H9 (cell line): ENCODE results near the gene PLCZ1. TPM values are rescaled to one million over a fixed set of nuclear protein-coding genes. Genes with fewer than 3 reads are reported as not detected.

Experiments used
- DNase-seq: peaks from one replicate; pipeline ENCODE4 v3.0.0-alpha.2; 2017
- H2AFZ ChIP-seq: one replicate; pipeline ENCODE4 v1.6.1; 2013; ENCODE audit warnings: mild to moderate bottlenecking, low read length, control low read depth, moderate library complexity
- H2AK5ac ChIP-seq: 2 replicates; pipeline ENCODE4 v1.6.1; 2013; ENCODE audit warnings: low read length, control low read depth, mixed read lengths; ENCODE audit not compliant: insufficient read length
- H2BK120ac ChIP-seq: one replicate; pipeline ENCODE4 v1.6.1; 2013; ENCODE audit warnings: low read depth, mild to moderate bottlenecking, low read length, control low read depth, inconsistent platforms; ENCODE audit not compliant: poor library complexity, severe bottlenecking
- H2BK12ac ChIP-seq: 2 replicates; pipeline ENCODE4 v1.6.1; 2013; ENCODE audit warnings: low read length, control low read depth, mixed read lengths, low read depth; ENCODE audit not compliant: insufficient read length
- H2BK15ac ChIP-seq: 2 replicates; pipeline ENCODE4 v1.6.1; 2013; ENCODE audit warnings: low read depth, low read length, control low read depth
- H2BK20ac ChIP-seq: one replicate; pipeline ENCODE4 v1.6.1; 2013; ENCODE audit warnings: low read depth, mild to moderate bottlenecking, low read length, control low read depth, inconsistent platforms; ENCODE audit not compliant: poor library complexity, severe bottlenecking
- H2BK5ac ChIP-seq: 2 replicates; pipeline ENCODE4 v1.6.1; 2013; ENCODE audit warnings: low read length, control low read depth, mixed read lengths; ENCODE audit not compliant: insufficient read length
- H3K14ac ChIP-seq: 2 replicates; pipeline ENCODE4 v1.6.1; 2013; ENCODE audit warnings: low read length, control low read depth; ENCODE audit not compliant: insufficient read depth
- H3K18ac ChIP-seq: 2 replicates; pipeline ENCODE4 v1.6.1; 2013; ENCODE audit warnings: low read depth, mild to moderate bottlenecking, mixed read lengths, low read length, control low read depth; ENCODE audit not compliant: insufficient read length
- H3K23ac ChIP-seq: 2 replicates; pipeline ENCODE4 v1.6.1; 2013; ENCODE audit warnings: low read length, control low read depth, mixed read lengths, low read depth; ENCODE audit not compliant: insufficient read length
- H3K23me2 ChIP-seq: 2 replicates; pipeline ENCODE4 v1.6.1; 2013; ENCODE audit warnings: low read depth, mild to moderate bottlenecking, mixed read lengths, low read length, control low read depth; ENCODE audit not compliant: insufficient read length, poor library complexity, severe bottlenecking
- H3K27ac ChIP-seq: 2 replicates; pipeline ENCODE4 v1.5.1; 2013; ENCODE audit warnings: low read length, control low read depth, mixed read lengths, low read depth; ENCODE audit not compliant: insufficient read length
- H3K27me3 ChIP-seq: 2 replicates; pipeline ENCODE4 v1.6.1; 2013; ENCODE audit warnings: low read length, control low read depth, inconsistent platforms; ENCODE audit not compliant: insufficient read depth
- H3K4ac ChIP-seq: 2 replicates; pipeline ENCODE4 v1.6.1; 2013; ENCODE audit warnings: low read depth, mild to moderate bottlenecking, control low read depth, inconsistent platforms, low read length, moderate library complexity
- H3K4me1 ChIP-seq: 2 replicates; pipeline ENCODE4 v1.6.1; 2013; ENCODE audit warnings: low read length, control low read depth, inconsistent platforms; ENCODE audit not compliant: insufficient read depth
- H3K4me2 ChIP-seq: 2 replicates; pipeline ENCODE4 v1.6.1; 2013; ENCODE audit warnings: low read length, control low read depth, mixed read lengths; ENCODE audit not compliant: insufficient read length, insufficient read depth
- H3K56ac ChIP-seq: 2 replicates; pipeline ENCODE4 v1.6.1; 2013; ENCODE audit warnings: low read depth, mild to moderate bottlenecking, mixed read lengths, low read length, control low read depth; ENCODE audit not compliant: insufficient read length
- H3K79me1 ChIP-seq: 2 replicates; pipeline ENCODE4 v1.6.1; 2013; ENCODE audit warnings: low read depth, mild to moderate bottlenecking, moderate library complexity, low read length, control low read depth, inconsistent platforms; ENCODE audit not compliant: insufficient read depth, poor library complexity, severe bottlenecking
- H3K79me2 ChIP-seq: 2 replicates; pipeline ENCODE4 v1.6.1; 2013; ENCODE audit warnings: low read length, control low read depth, inconsistent platforms; ENCODE audit not compliant: insufficient read depth
- H3K9ac ChIP-seq: 2 replicates; pipeline ENCODE4 v1.6.1; 2013; ENCODE audit warnings: low read length, control low read depth, mixed read lengths; ENCODE audit not compliant: insufficient read length; ENCODE audit errors: extremely low read depth
- H3K9me3 ChIP-seq: one replicate; pipeline ENCODE4 v1.6.1; 2013; ENCODE audit warnings: low read depth, low read length, inconsistent platforms; ENCODE audit not compliant: control insufficient read depth
- H3T11ph ChIP-seq: one replicate; pipeline ENCODE4 v1.6.1; 2013; ENCODE audit warnings: mild to moderate bottlenecking, low read length, control low read depth, inconsistent platforms
- H4K20me1 ChIP-seq: one replicate; pipeline ENCODE4 v1.6.1; 2013; ENCODE audit not compliant: control insufficient read depth, insufficient read length, insufficient read depth
- H4K5ac ChIP-seq: 2 replicates; pipeline ENCODE4 v1.6.1; 2013; ENCODE audit warnings: low read depth, mild to moderate bottlenecking, mixed read lengths, low read length, control low read depth; ENCODE audit not compliant: insufficient read length
- H4K8ac ChIP-seq: replicated peaks from 2 replicates; pipeline ENCODE4 v1.6.1; 2013; ENCODE audit warnings: low read length, control low read depth, mixed read lengths, low read depth; ENCODE audit not compliant: insufficient read length
- H4K91ac ChIP-seq: 2 replicates; pipeline ENCODE4 v1.6.1; 2013; ENCODE audit warnings: low read depth, mild to moderate bottlenecking, moderate library complexity, mixed read lengths, low read length, control low read depth; ENCODE audit not compliant: insufficient read length
- H3K27ac Mint-ChIP-seq, 3 experiments: 2 replicates in 2 of 3; 3 replicates in 1 of 3; pipeline ENCODE4 v1.8.0; 2020 to 2021; ENCODE audit warnings: mixed read lengths in 3 of 3, mild to moderate bottlenecking in 1 of 3, moderate library complexity in 1 of 3
- H3K27me3 Mint-ChIP-seq: 2 replicates; pipeline ENCODE4 v1.8.0; 2021; ENCODE audit warnings: low read depth, mild to moderate bottlenecking, moderate library complexity, mixed read lengths
- H3K36me3 Mint-ChIP-seq, 3 experiments: 2 replicates in 2 of 3; 3 replicates in 1 of 3; pipeline ENCODE4 v1.8.0; 2020 to 2021; ENCODE audit warnings: low read depth in 3 of 3, mixed read lengths in 3 of 3; ENCODE audit not compliant: insufficient read depth in 1 of 3
- H3K4me1 Mint-ChIP-seq, 2 experiments: 2 replicates each; pipeline ENCODE4 v1.8.0; 2020; ENCODE audit warnings: mixed read lengths in 2 of 2
- H3K4me3 Mint-ChIP-seq, 2 experiments: 2 replicates in 1 of 2; 3 replicates in 1 of 2; pipeline ENCODE4 v1.8.0; 2020 to 2021; ENCODE audit warnings: mild to moderate bottlenecking in 2 of 2, mixed read lengths in 2 of 2, moderate library complexity in 1 of 2
- H3K9me3 Mint-ChIP-seq, 2 experiments: 2 replicates in 1 of 2; 3 replicates in 1 of 2; pipeline ENCODE4 v1.8.0; 2020; ENCODE audit warnings: mild to moderate bottlenecking in 2 of 2, mixed read lengths in 2 of 2, moderate library complexity in 1 of 2
- CTCF ChIP-seq: fragments of 200-600 bp; sonication (generic); conservative IDR thresholded peaks from 3 replicates; pipeline ENCODE4 v1.8.0; 2021; ENCODE audit warnings: antibody characterized with exemption, mild to moderate bottlenecking
- WGBS: extraction: QIAGEN DNeasy Blood & Tissue Kit; methylation state at CpG from one replicate; pipeline ENCODE4 v1.1.7; 2013; ENCODE audit warnings: missing lambda C conversion rate, low lambda C conversion rate, mixed read lengths; ENCODE audit not compliant: insufficient read length; ENCODE audit errors: extremely low coverage; 5-methylcytosine and 5-hydroxymethylcytosine counted together
- total RNA-seq: library from RNA; stranded (reverse); gene quantifications from 2 replicates; pipeline ENCODE4 v1.2.1, GENCODE V29; 2021

PLCZ1 gene
- total RNA-seq, 1 experiment from 2014 or later: not detected

- H3K4ac ChIP-seq: no peak overlapping the region
- H3K14ac ChIP-seq: no peak overlapping the region
- H3K79me1 ChIP-seq: no peaks in the 10 kb centered on the region
- H4K20me1 ChIP-seq: no peaks in the 10 kb centered on the region
- no peak overlapping the region for H4K91ac ChIP-seq
- no peak overlapping the region for H2AFZ ChIP-seq
- no peak overlapping the region for H3K27ac ChIP-seq
- no peak overlapping the region for H2BK5ac ChIP-seq
- no peak overlapping the region for H3K23ac ChIP-seq
- H3K9ac ChIP-seq: no peak overlapping the region
- H2BK20ac ChIP-seq: no peak overlapping the region
- H4K5ac ChIP-seq: no peak overlapping the region
- no peak for TF ChIP-seq CTCF
- H3K9me3 ChIP-seq: no peaks in the 10 kb centered on the region
- H3K4me2 ChIP-seq: no peak overlapping the region
- H2AK5ac ChIP-seq: no peak overlapping the region
- no peak overlapping the region for H3T11ph ChIP-seq
- no peak for DNase-seq
- H2BK12ac ChIP-seq: no peak overlapping the region
- no CpG with 5 or more reads among the region's 4 CpGs for WGBS
- no peaks in the 10 kb centered on the region for H3K23me2 ChIP-seq
- H3K4me1 Mint-ChIP-seq: peaks cover 70 to 72% of the 10 kb centered on the region in 2 experiments
- no peak overlapping the region for H3K18ac ChIP-seq
- H3K79me2 ChIP-seq: no peaks in the 10 kb centered on the region
- H3K9me3 Mint-ChIP-seq: no peaks in the 10 kb centered on the region
- no peaks in the 10 kb centered on the region for H3K27me3 ChIP-seq
- no peak overlapping the region for H2BK120ac ChIP-seq
- H2BK15ac ChIP-seq: no peak overlapping the region
- no peaks in the 10 kb centered on the region for H3K27me3 Mint-ChIP-seq
- H3K36me3 Mint-ChIP-seq: peaks cover 0 to 4% (median 0%) of the 10 kb centered on the region in 3 experiments; a peak in 2 of 7 replicates
- H3K56ac ChIP-seq: no peak overlapping the region
- H3K27ac Mint-ChIP-seq: peak overlapping the region in 2 of 3 experiments; percentile 5 to 7; a peak in 4 of 7 replicates
- H3K4me3 Mint-ChIP-seq: no peak overlapping the region; a peak in 1 of 5 replicates
- H4K8ac ChIP-seq: no peak overlapping the region
- H3K4me1 ChIP-seq: peaks cover 6% of the 10 kb centered on the region; the same call in 1 of the 2 replicates
Observed at GRCh38 chr12:18749386-18749957, 11.7 kb upstream of the PLCZ1 start.
